Astrocyte (in vitro differentiated cells and primary cell): ENCODE results near the gene EPN2. TPM values are rescaled to one million over a fixed set of nuclear protein-coding genes. Genes with fewer than 3 reads are reported as not detected.
A peak's percentile ranks its signal among the peaks of the same experiment; 100 is the strongest.

ENCODE experiments used
- DNase-seq: peaks from one replicate; pipeline ENCODE4 v3.0.0-alpha.2; 2010; ENCODE audit warnings: low read depth
- FAIRE-seq: peaks from 2 replicates; lab custom pipeline; 2011; peaks lifted over from hg19 to GRCh38; lab: Jason Lieb, UNC
- H2AFZ ChIP-seq: 2 replicates; pipeline ENCODE4 v1.6.0; 2012; ENCODE audit warnings: low read depth, low read length, inconsistent platforms
- H3K27ac ChIP-seq: 2 replicates; pipeline ENCODE4 v1.5.1; 2011; ENCODE audit warnings: low read depth, low read length, inconsistent platforms
- H3K27me3 ChIP-seq: 2 replicates; pipeline ENCODE4 v1.6.0; 2011; ENCODE audit warnings: low read length, inconsistent platforms; ENCODE audit not compliant: insufficient read depth
- H3K36me3 ChIP-seq: 2 replicates; pipeline ENCODE4 v1.5.1; 2011; ENCODE audit warnings: low read length, inconsistent platforms; ENCODE audit not compliant: insufficient read depth
- H3K4me1 ChIP-seq: 2 replicates; pipeline ENCODE4 v1.5.1; 2011; ENCODE audit warnings: low read length, inconsistent platforms; ENCODE audit not compliant: insufficient read depth
- H3K4me2 ChIP-seq: 2 replicates; pipeline ENCODE4 v1.6.0; 2012; ENCODE audit warnings: low read length, inconsistent platforms
- H3K4me3 ChIP-seq: 2 replicates; pipeline ENCODE4 v1.5.1; 2011; ENCODE audit warnings: low read depth, mild to moderate bottlenecking, low read length, inconsistent platforms; ENCODE audit not compliant: insufficient read depth
- H3K79me2 ChIP-seq: 2 replicates; pipeline ENCODE4 v1.6.0; 2012; ENCODE audit warnings: mild to moderate bottlenecking, low read length, inconsistent platforms; ENCODE audit not compliant: insufficient read depth
- H3K9ac ChIP-seq: 2 replicates; pipeline ENCODE4 v1.6.0; 2012; ENCODE audit warnings: mild to moderate bottlenecking, low read length, inconsistent platforms
- H3K9me3 ChIP-seq: 2 replicates; pipeline ENCODE4 v1.5.1; 2012; ENCODE audit warnings: low read depth, mild to moderate bottlenecking, low read length, inconsistent platforms; ENCODE audit not compliant: insufficient read depth
- H4K20me1 ChIP-seq: 2 replicates; pipeline ENCODE4 v1.6.0; 2012; ENCODE audit warnings: low read length, inconsistent platforms; ENCODE audit not compliant: insufficient read depth
- H3K27ac Mint-ChIP-seq: one replicate; pipeline ENCODE4 v1.8.0; 2021; ENCODE audit warnings: mild to moderate bottlenecking, mixed read lengths; ENCODE audit not compliant: unreplicated experiment
- H3K27me3 Mint-ChIP-seq: one replicate; pipeline ENCODE4 v1.8.0; 2021; ENCODE audit warnings: low read depth, mixed read lengths; ENCODE audit not compliant: unreplicated experiment
- H3K36me3 Mint-ChIP-seq: one replicate; pipeline ENCODE4 v1.8.0; 2021; ENCODE audit warnings: low read depth, mixed read lengths; ENCODE audit not compliant: unreplicated experiment
- H3K4me1 Mint-ChIP-seq: one replicate; pipeline ENCODE4 v1.8.0; 2021; ENCODE audit warnings: low read depth, mixed read lengths; ENCODE audit not compliant: unreplicated experiment
- H3K4me3 Mint-ChIP-seq: one replicate; pipeline ENCODE4 v1.8.0; 2021; ENCODE audit warnings: mild to moderate bottlenecking, moderate library complexity, mixed read lengths; ENCODE audit not compliant: unreplicated experiment
- H3K9me3 Mint-ChIP-seq: one replicate; pipeline ENCODE4 v1.8.0; 2021; ENCODE audit warnings: mild to moderate bottlenecking, mixed read lengths; ENCODE audit not compliant: unreplicated experiment
- EZH2 ChIP-seq: IDR thresholded peaks from 2 replicates; pipeline ENCODE4 v1.6.1; 2012; ENCODE audit warnings: mild to moderate bottlenecking, low read length, inconsistent platforms; ENCODE audit not compliant: insufficient read depth
- total RNA-seq: library from RNA; stranded (reverse); gene quantifications from 2 replicates; pipeline ENCODE4 v1.2.1, GENCODE V29; 2021
- TF ChIP-seq, protein P1 (sequence below): IDR thresholded peaks from 2 replicates; pipeline ENCODE4 v1.5.1; 2011; ENCODE audit warnings: low read depth, mild to moderate bottlenecking, inconsistent platforms, low read length, moderate library complexity; ENCODE audit not compliant: insufficient read depth

The EPN2 gene
- total RNA-seq, 1 donor from 2014 or later = 48.7 TPM

DNA sequence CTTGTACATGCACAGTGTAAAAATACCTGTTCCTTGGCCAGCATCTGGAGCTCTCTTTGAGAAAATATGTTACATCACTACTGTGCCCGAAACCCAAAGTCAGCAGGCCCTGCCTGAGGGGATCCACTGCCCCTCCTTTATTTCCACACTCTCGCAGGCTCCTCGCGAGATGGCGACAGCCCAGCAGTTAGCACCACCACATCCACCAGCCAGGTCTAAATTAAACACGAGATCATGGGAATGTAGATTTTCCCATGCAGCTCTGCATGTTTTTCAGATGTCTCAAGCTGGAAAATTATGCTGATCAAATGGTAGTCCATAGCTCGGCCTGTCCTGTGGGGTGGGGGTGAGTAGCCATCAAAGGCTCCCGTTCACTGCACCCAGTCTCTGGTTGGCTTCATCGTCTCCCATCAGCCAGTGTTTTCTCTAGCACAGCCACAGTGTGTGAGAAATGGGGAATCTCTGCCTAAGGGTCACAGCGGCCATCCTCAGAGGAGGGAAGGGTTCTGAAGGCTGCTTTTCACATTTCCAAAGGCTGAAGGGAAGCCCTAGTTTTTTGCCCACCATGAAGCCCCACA, 34.7 kb downstream of the EPN2 start:
- Histone ChIP-seq H3K36me3 (peaks cover 4% of the 10 kb centered on the region), H3K4me3 (no peak overlapping the region), H3K9me3 (no peaks in the 10 kb centered on the region), H4K20me1 (peaks cover 94% of the 10 kb centered on the region), H3K4me1 (no peaks in the 10 kb centered on the region), H3K79me2 (peaks cover 91% of the 10 kb centered on the region), H2AFZ (no peak overlapping the region), H3K27me3 (no peaks in the 10 kb centered on the region), H3K4me2 (no peak overlapping the region), H3K27ac (no peak overlapping the region), H3K9ac (no peak overlapping the region)
- no peaks in the 10 kb centered on the region for H3K27me3 Mint-ChIP-seq
- peaks cover 8% of the 10 kb centered on the region for H3K36me3 Mint-ChIP-seq
- peaks cover 46% of the 10 kb centered on the region for H3K4me1 Mint-ChIP-seq
- DNase-seq = peak; percentile 16
- peak overlapping the region; percentile 60 for H3K27ac Mint-ChIP-seq
- no peak overlapping the region for H3K4me3 Mint-ChIP-seq
- no peaks in the 10 kb centered on the region for H3K9me3 Mint-ChIP-seq
- FAIRE-seq = no peak
- TF ChIP-seq EZH2 = no peak
- TF ChIP-seq, protein P1, sequence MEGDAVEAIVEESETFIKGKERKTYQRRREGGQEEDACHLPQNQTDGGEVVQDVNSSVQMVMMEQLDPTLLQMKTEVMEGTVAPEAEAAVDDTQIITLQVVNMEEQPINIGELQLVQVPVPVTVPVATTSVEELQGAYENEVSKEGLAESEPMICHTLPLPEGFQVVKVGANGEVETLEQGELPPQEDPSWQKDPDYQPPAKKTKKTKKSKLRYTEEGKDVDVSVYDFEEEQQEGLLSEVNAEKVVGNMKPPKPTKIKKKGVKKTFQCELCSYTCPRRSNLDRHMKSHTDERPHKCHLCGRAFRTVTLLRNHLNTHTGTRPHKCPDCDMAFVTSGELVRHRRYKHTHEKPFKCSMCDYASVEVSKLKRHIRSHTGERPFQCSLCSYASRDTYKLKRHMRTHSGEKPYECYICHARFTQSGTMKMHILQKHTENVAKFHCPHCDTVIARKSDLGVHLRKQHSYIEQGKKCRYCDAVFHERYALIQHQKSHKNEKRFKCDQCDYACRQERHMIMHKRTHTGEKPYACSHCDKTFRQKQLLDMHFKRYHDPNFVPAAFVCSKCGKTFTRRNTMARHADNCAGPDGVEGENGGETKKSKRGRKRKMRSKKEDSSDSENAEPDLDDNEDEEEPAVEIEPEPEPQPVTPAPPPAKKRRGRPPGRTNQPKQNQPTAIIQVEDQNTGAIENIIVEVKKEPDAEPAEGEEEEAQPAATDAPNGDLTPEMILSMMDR = no peak

DNA sequence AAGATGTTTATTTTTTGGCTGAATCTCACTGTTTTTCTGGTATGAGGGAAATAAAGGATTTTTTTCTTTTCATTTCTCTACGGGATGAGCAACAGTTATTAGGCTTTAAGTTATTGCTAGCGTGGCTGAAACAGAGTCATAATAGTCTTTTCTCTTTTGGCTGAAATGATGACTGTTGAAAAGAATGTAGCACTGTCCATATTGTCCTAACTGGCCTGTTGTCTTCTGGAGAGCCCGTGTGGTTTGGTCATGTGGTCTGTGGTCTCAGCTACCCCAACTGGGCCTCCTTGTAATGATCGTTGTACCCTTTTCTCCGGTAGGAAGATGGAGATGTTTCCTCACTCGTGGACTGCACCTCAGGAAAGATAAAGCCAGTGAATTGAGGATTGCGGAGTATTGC, 36.6 kb downstream of the EPN2 start:
- no peaks in the 10 kb centered on the region for H3K27me3 ChIP-seq
- H3K4me3 ChIP-seq = no peak overlapping the region
- H3K27ac ChIP-seq = no peak overlapping the region
- no peak for FAIRE-seq
- Mint-ChIP-seq H3K36me3 (peaks cover 11% of the 10 kb centered on the region), H3K4me1 (peaks cover 45% of the 10 kb centered on the region), H3K27ac (no peak overlapping the region), H3K27me3 (no peaks in the 10 kb centered on the region), H3K4me3 (no peak overlapping the region), H3K9me3 (no peaks in the 10 kb centered on the region)
- no peak for TF ChIP-seq EZH2
- TF ChIP-seq, protein P1 = no peak
- H3K9ac ChIP-seq = no peak overlapping the region
- H3K4me2 ChIP-seq = no peak overlapping the region
- peaks cover 88% of the 10 kb centered on the region for H4K20me1 ChIP-seq
- H3K9me3 ChIP-seq = no peaks in the 10 kb centered on the region
- H3K4me1 ChIP-seq = no peaks in the 10 kb centered on the region
- H2AFZ ChIP-seq = no peak overlapping the region
- H3K79me2 ChIP-seq = peaks cover 82% of the 10 kb centered on the region
- peaks cover 4% of the 10 kb centered on the region for H3K36me3 ChIP-seq
- no peak for DNase-seq

GRCh38 chr17:19274893-19275292, 37.7 kb downstream of the EPN2 start:
- Histone ChIP-seq H3K9ac (no peak overlapping the region), H3K36me3 (peaks cover 4% of the 10 kb centered on the region), H3K4me3 (no peak overlapping the region), H4K20me1 (peaks cover 79% of the 10 kb centered on the region), H3K27me3 (no peaks in the 10 kb centered on the region), H3K79me2 (peaks cover 71% of the 10 kb centered on the region), H3K4me1 (no peaks in the 10 kb centered on the region), H3K9me3 (no peaks in the 10 kb centered on the region), H2AFZ (no peak overlapping the region), H3K27ac (no peak overlapping the region), H3K4me2 (no peak overlapping the region)
- FAIRE-seq (no peak), DNase-seq (no peak)
- Mint-ChIP-seq H3K27ac (no peak overlapping the region), H3K36me3 (peaks cover 11% of the 10 kb centered on the region), H3K4me1 (peaks cover 41% of the 10 kb centered on the region), H3K27me3 (no peaks in the 10 kb centered on the region), H3K9me3 (no peaks in the 10 kb centered on the region), H3K4me3 (peak overlapping the region; percentile 31)
- TF ChIP-seq, protein P1 = no peak
- TF ChIP-seq EZH2 = no peak
